G401 (cell line): ENCODE data around the gene KATNAL2. TPM values are rescaled to one million over a fixed set of nuclear protein-coding genes. Genes with fewer than 3 reads are reported as not detected.
"Not testable (repeated sequence)": the region's sequence is repeated elsewhere in the genome, so short reads cannot be mapped to it uniquely, and the experiment has no call there.

Source experiments
- DNase-seq: peaks from one replicate; pipeline ENCODE4 v3.0.0-alpha.2; 2015; ENCODE audit warnings: low spot score
- in situ Hi-C: cut with HindIII; loops from 2 replicates; pipeline ENCODE4 v1.10.0; 2016; ENCODE audit warnings: low sequenced_read_pairs, mixed read lengths
- total RNA-seq: library from RNA; depleted of rRNA; stranded (reverse); fragments of >200 nt; shearing (Covaris generic); gene quantifications from 2 replicates; pipeline ENCODE4 v1.2.3, GENCODE V29; 2014

Gene KATNAL2
- total RNA-seq, 1 experiment from 2014 or later: 7.0 TPM

DNA sequence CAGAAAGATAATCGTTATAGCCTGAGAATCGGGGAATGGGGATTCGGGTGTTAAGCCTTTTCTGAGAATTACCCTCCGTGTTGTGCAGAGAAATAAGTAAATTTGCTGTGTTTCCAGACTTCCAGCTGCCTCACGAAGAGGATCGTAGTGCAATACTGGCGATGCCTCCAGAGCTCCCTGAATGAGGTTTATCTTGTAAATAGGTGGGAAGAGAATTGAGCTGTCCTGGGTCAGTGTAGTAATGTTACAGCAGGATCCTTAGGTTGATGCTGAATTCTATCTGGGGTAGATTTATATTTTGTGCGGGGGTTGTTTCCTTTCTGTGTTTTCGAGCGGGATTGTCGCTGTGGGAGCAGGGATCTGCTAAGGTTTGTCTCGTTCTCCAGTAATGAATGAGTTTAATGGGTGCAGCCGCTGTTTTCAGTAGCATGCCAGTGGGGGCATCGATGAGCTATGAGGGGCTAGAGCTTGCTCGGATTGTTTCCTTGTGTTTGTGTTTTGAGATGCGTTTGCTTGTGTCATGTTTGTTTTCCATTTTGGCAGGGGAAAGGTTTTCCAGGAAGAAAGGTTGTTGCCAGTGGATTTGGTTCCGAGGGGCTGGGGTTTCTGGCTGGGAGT lies 108.3 kb downstream of the KATNAL2 start:
- in situ Hi-C loops, DNase-seq: not testable (repeated sequence)

DNA sequence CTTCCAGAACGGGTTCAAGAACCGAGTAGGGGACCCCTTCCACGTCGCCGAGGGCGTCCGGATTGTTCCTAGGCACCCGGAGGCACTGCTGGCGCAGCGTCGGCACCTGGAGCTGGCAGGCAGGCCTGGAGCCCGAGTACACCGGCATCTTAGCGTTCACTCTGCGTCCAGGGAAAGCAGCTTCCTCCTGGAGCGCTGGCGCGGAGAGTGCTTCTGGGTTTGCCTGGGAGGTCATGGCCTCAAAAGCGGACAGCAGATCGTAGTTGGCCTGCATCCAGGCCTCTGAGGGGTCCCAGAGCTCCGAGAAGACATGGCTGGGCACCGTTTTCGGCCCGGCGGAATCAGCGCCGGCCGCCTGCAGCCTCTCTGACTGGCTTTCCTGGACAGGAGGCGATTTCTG lies 111.3 kb downstream of the KATNAL2 start:
- in situ Hi-C loops, DNase-seq: not testable (repeated sequence)

DNA sequence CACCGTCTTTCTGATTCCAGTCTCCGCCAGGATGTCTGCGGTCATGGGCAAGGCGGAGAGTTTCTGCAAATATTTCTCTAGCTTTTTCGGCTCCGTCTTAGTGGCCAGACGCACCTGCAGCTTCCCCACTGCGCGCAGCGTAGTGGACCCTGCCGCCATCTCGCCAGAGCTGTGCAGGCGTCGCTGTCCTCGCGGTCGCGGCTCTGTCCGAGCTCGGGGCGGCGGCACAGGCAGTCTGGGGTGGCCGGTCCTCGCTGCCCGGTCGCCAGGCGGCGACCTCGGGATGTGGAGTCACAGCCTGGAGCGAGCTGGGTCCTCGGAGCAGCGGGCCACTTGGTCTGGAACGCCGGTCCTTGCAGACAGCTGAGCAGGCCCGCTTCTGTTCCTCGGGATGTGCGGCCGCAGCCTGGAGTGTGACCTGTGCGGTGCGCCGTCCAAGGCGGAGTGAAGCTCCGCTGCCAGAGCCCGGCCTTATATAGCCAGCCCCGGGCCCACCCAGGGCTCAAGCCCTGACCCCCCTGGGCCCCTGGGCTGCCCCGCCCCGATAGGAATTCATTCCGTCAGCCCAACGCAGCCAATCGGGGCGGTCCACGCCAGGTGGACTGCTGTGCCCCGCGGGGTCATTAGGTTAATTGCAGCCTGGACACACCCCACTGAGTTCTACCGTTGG lies 112.4 kb downstream of the KATNAL2 start:
- in situ Hi-C loops, DNase-seq: not testable (repeated sequence)

DNA sequence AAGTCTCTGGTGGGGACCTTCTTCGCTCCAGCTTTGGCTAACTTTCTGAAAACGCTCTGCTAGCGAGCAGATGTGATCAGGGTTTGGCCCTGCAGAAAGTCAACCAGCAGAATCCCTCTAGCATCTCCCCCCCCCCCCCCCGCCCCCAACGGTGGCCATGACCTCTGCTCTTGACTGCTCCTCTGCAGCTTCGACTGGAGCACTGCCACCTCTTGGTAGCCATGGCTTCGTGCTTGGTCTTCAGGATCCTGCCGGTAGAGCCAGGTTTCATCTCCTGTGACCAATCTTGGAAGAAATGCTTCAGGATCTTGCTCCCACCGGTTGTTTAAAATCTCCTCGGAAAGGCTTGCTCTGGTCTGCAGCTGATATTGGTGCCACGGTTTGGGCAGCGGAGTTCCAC lies 113.5 kb downstream of the KATNAL2 start:
- in situ Hi-C loops, DNase-seq: not testable (repeated sequence)

DNA sequence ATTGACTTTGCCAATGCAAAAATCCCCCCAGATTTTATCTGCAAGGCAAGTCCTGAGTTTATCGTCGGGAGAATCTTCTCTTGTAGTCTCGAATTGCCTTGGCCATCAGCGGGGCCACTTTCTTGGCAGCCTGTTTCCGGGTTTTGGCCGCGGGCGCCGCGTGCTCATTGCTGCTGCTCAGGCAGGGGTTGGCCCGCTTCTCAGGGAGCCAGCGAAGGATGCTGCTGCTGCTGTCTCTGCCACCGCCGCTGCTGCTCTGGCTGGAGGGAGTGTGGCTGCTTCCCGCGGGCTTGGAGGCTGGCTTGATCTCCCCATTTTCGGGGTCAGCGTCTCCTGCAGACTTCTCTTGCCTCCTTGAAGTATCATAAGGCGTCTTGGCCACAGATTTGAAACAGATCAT lies 115.5 kb downstream of the KATNAL2 start:
- in situ Hi-C loops: no loop called here
- no peak for DNase-seq

DNA sequence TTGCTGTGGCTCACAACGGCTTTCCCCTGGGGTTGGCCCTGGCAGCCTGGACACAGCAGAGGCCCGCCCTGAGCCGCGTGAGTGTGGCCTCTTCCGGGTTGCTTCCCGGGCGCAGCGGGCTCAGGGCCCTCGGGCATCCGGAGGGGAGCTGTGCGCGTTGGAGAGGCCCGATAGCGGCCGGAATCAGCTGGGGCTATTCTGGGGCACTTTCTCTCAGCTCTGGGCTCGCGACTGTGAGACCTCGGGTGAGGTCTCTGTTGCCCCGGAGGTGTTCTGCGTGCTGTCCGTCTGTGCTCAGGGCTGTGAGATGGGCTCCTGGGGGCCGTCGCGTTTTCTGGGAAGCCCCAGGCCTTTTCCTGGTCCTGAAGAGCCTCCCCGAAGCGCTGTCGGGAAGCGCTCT lies 117.2 kb downstream of the KATNAL2 start:
- in situ Hi-C loops, DNase-seq: not testable (repeated sequence)

DNA sequence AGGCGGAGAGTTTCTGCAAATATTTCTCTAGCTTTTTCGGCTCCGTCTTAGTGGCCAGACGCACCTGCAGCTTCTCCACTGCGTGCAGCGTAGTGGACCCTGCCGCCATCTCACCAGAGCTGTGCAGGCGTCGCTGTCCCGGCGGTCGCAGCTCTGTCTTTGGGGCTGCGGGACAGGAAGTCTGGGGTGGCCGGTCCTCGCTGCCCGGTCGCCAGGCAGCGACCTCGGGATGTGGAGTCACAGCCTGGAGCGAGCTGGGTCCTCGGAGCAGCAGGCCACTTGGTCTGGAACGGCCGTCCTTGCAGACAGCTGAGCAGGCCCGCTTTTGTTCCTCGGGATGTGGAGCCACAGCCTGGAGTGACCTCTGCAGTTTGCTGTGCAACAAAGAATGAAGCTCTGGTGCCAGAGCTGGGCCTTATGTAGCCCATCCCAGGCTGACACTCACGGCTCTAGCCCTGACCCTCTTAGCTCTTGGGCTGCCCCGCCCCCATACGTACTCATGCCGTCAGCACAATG lies 117.8 kb downstream of the KATNAL2 start, which contains the start of gene ELOA2:
Gene ELOA2, minus strand, starts transcription at position 466 of the 516 bp plus-strand sequence. Its CDS starts 357 bp downstream, at position 109.
- DNase-seq: no peak
- in situ Hi-C loops: no loop called here

DNA sequence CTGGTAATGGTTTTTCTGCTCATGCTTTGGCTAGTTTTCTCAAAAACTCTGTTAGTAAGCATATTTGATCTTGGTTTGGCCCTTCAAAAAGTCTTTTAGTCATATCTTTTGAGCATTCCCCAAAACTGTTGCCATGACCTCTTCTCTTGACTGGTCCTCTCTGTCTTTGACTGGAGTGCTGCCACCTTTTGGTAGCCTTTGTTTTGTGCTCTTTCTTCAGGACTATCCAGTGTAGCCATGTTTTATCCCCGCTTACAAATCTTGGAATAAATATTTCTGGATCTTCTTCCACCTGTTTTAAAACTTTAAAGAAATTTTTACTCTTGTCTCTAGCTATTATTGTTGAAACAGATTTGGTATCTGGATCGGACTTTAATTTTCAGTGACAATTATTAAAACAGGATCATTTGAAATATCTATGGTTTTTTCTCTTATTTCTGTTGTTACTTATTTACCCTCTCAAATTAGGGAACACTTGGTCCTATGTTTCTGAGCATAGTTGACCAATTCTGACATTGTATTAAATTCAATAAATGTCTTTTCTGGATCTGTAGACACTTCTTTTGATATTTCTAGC lies 119.0 kb downstream of the KATNAL2 start:
- DNase-seq: peak; percentile 37
- in situ Hi-C loops: no loop called here

DNA sequence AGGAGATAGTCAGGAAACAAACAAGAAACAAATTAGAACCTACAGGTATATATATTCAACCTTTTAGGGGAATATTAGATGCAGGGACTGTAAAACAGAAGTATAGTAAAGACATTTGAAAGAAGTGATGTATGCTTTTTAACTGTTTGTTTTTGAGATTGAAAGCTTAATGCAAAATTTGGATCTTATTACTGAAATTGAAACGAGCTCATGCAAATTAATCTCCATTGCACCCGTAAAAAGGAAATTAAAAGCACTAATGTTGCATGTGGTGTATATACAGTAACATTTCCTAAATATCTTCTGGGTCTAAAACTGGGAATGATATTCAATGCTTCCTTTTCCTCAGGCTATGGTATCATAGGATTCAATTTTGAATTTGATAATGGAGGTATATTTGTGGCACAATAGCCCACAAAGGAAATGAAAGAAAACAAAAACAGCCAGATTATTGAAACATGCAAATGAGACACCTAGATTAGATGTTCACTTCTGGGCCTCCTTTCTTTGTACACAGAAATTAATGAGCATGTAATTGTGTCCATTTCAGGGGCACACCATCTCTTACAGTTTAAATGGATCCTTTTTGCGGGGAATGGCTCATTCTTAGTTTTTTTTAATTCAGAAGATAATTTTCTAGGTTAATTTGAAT lies 119.7 kb downstream of the KATNAL2 start:
- no peak for DNase-seq
- in situ Hi-C loops: no loop called here

DNA sequence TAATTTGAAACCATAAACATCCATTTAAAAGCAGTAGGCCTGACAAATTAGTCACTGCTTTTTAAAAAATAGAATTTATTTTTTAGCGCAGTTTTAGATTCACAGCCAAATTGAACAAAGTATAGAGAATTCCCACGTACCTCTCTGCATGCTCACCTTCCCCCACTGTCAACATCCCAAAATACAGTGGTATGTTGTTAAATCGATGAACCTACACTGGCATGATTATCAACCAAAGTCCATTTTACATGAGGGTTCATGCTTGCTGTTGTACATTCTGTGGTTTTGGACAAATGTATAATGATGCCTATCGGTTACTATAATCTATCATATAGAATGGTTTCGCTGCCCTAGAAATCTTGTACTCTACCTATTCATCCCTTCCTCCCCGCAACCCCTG lies 123.6 kb downstream of the KATNAL2 start:
- in situ Hi-C loops: no loop called here
- DNase-seq: no peak

DNA sequence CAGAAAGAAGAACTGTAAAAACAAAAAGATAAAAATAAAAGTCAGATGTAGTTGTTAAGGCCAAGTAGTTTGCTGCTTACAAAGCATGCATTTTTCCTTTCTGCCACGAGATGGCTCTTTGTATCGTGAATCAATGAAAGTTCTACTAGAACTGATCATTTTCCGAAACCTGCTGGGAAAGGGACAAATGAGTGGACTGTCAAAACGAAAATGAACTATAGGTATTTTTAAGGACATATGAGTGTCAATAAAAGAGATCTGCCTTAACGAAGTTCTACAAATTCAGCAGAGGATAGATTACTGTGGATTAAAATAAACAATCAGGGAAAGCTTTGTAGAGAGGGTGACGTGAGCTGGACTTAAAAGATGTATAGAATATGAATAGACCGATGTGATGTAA lies 133.1 kb downstream of the KATNAL2 start:
- DNase-seq: peak; percentile 59
- in situ Hi-C loops: no loop called here

DNA sequence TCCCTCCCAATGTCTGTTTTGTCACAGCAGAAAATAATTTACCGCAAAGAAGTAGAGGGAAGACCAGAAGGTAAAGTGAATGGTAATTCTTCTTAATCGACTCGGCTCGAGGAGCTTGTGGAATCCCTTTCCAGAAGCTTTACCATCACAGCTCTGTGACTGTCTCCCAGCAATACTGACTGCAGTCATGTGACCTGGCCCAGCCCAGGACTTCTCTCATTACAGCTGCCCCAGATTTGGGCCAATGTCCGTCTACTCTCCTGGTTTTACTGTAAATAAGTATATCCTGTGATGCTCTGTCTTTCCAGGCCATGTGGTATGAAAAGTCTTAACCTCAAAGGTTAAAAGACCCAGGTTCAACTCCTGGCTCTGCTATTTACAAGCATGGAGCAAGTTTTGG lies 137.0 kb downstream of the KATNAL2 start:
- DNase-seq: no peak
- in situ Hi-C loops: no loop called here

DNA sequence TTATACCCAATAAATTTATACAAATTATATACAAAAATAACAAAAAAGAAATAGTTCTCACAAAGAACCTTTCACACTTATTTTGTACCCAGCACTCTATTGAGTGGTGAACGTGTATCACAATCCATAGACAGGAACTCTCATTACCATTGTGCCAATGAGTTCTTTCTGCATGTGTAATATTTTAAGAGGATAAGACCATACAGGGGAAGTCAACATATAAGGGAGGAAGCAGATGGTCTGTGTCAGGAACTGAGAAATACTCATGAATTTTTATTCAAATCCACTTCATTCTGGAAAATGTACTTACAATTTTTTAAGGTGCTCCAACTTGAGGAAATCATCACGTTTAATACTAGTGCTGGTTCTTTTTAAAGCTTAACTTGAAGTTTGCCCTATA lies 145.1 kb downstream of the KATNAL2 start:
- in situ Hi-C loops: no loop called here
- no peak for DNase-seq

DNA sequence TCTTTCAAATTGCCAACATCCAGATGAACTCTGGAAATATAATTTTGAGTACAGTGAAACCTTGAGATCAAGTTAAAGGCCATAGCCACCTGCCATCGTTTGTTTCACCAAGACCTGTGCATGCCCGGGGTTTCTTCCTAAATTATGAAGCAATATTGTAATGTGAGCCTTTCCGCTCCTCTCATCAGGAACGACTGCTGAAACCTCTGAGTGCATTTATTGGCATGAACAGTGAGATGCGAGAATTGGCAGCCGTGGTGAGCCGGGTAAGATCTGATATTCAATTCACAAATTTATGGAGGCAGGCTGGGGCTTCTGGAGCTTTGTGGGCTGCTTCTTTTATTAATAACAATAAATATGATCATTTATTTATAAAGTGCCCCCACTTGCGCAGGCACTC lies 145.7 kb downstream of the KATNAL2 start:
- in situ Hi-C loops: no loop called here
- DNase-seq: no peak

DNA sequence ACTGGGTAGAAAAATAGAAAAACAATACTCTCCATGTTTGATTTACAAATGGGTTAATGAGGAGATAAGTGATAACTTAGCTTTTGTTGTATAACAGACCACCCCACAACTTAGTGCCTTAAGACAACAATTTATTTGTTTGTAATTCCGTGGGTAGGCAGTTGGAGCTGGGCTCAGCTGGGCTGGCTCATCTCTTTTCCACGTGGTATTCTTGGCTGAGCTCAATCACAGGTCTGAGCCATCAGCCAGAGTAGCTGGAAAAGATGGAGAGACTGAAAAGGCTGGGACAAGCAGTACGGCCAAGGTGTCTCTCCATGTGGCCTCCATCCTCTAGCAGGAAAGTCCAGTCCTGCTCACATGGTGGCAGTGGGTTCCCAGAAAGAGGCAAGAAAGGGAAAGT lies 150.2 kb downstream of the KATNAL2 start:
- DNase-seq: no peak
- in situ Hi-C loops: no loop called here

DNA sequence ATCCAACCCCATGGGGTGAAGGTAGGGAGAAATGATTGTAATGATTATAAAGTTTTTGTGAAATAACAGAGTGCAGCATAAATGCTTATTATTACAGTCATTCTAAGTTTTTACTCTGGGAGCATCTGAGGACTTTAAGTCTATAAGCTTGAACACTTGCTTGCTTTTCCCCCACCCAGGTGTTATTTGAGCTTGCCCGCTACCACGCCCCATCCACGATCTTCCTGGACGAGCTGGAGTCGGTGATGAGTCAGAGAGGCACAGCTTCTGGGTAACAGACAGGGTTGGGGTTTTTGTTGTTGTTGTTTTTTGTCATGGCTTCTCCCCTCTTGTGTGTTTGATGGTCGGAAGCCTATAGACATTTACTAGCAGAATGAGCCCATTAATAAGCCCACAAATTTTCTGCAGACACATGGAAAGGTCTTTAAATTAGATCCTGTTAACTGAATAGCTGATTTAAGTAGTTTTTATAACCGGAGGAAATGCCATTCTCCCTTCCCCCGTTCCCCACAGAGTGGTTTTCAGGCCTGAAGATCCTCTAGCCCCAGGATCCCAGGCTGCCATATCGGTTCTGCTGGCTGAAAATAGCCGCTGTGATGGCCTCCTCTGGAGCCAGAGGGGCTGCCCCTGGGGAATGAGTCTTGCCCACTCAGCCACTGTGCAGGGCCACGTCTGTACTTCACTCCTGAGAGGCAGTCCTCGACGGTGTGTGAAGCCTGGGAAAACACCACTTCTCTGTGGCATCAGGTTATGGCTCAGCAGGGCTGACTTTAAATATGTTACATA lies 157.9 kb downstream of the KATNAL2 start:
- DNase-seq: no peak
- in situ Hi-C loops: no loop called here

DNA sequence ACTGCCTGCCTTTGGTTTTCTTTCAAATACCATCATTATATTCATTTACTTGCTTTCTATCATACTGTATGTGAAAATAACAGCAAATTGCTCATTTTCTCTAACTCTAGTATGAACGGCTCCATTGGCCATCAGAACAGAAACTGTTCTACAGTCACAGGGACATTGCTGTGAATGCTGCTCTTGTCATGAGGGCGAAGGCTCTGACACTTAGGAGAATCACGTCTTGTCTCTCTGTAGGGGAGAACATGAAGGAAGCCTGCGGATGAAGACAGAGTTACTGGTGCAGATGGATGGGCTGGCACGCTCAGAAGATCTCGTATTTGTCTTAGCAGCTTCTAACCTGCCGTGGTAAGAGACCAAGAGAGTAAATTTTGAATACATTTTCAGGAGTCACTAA lies 159.7 kb downstream of the KATNAL2 start:
- DNase-seq: no peak
- in situ Hi-C loops: no loop called here

DNA sequence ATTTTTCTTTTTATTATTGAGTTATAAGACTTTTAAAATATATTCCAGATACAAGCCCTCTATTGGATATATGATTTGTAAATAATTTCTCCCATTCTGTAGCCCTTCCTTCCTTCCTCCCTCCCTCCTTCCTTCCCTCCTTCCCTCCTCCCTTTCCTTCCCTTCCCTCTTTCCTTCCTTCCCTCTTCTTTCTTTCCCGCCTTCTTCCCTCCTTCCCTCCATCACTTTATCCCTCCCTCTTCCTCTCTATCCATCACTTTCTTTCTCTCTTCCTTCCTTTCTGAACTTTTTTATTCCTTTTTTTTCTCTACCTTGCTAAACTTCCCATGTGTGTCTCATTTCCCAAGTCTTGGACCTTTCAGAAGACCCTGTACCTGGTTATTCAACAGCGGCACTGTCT lies 163.5 kb downstream of the KATNAL2 start:
- in situ Hi-C loops: no loop called here
- no peak for DNase-seq

DNA sequence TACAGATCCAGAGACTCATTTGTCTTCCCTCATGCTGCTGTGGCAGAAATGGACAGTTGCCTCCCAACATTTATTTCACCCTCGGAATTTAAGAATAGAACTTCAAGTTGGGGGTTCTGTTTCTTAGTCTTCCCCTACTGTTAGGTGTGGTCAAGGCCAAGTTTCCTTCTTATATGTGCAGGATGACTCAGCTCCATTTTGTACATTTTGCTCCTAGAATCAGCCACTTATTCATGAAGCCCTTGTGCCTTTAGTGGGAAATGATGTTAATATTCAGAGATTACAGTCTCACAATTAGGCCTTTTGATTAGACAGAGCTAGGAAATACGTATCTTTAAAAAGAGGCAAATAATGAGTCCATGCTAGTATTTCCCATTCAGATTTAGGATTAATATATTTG lies 164.2 kb downstream of the KATNAL2 start:
- in situ Hi-C loops: no loop called here
- no peak for DNase-seq
